Measurements from ENCODE around the gene DZIP1.

DNA sequence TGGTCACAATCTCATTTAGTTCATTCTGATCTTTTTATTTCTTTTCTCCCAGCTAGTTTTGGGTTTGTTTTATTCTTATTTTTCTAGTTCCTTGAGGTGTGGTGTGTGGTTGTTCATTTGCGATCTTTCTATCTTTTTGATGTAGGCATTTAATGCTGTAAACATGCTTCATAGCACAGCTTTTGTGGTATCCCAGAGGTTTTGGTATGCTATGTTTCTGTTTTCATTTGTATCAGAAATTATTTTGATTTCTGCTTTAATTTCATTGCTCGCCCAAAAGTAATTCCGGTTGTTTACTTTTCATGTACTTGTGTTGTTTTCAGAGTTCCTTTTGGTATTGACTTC is 45.0 kb upstream of the DZIP1 start:
- TF ChIP-seq, protein P1, sequence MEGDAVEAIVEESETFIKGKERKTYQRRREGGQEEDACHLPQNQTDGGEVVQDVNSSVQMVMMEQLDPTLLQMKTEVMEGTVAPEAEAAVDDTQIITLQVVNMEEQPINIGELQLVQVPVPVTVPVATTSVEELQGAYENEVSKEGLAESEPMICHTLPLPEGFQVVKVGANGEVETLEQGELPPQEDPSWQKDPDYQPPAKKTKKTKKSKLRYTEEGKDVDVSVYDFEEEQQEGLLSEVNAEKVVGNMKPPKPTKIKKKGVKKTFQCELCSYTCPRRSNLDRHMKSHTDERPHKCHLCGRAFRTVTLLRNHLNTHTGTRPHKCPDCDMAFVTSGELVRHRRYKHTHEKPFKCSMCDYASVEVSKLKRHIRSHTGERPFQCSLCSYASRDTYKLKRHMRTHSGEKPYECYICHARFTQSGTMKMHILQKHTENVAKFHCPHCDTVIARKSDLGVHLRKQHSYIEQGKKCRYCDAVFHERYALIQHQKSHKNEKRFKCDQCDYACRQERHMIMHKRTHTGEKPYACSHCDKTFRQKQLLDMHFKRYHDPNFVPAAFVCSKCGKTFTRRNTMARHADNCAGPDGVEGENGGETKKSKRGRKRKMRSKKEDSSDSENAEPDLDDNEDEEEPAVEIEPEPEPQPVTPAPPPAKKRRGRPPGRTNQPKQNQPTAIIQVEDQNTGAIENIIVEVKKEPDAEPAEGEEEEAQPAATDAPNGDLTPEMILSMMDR (IDR thresholded peaks at IDR 0.05) = no peak
- TF ChIP-seq POLR2AphosphoS5 (IDR thresholded peaks at IDR 0.05; ENCODE audit: insufficient read depth in 1 of 2, low read depth in 1 of 2) (no peak), POLR2A (IDR thresholded peaks at IDR 0.05) (no peak)
